HG03108 (cell line): ENCODE measurements around the gene SEMA3B.

Experiments used
- ATAC-seq: cut with Tn5 transposase; IDR thresholded peaks from one replicate; pipeline ENCODE4 v1.9.1; 2021; ENCODE audit warnings: moderate library complexity; ENCODE audit not compliant: unreplicated experiment

Gene SEMA3B

DNA sequence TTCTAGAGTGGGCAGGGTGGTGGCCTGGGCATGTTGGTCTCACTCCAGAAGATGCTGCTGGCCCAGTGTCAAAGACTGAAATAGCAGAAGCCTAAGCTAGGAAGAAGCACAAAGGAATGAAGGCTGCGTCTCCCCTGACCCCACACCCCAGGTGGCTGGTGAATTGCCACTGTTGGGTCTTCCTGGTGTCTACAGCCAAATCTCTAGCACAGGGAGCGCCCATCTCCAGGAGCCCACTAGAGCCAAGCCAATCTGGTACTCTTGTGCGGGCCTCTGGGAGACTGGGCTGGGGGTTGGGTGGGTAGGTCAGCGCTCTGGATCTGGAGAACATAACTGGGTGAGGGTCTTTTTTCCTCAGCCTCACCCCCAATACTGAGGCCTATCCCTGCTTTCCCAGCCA, 58.2 kb downstream of the SEMA3B start:
- no peak for ATAC-seq
